Tibial artery (tissue), 4 donors: ENCODE results near the gene SLFNL1.

ENCODE experiments used
- DNase-seq, 2 donors: peaks; one replicate each; pipeline ENCODE4 v3.0.0-alpha.2; 2019
- H3K27ac ChIP-seq, 2 donors: fragments of 200-600 bp; sonication (generic) in 1 of 2; 1 replicate in 1 of 2; 2 replicates in 1 of 2; pipeline ENCODE4 v1.5.1; 2018 to 2019; ENCODE audit warnings: mild to moderate bottlenecking in 1 of 2
- H3K27me3 ChIP-seq, 2 donors: fragments of 200-600 bp; sonication (generic) in 1 of 2; one replicate each; pipeline versions ENCODE4 v1.5.1 to v1.6.0; 2016 to 2019
- H3K36me3 ChIP-seq, 3 donors: fragments of 200-600 bp; sonication (generic) in 2 of 3; one replicate each; pipeline ENCODE4 v1.5.1; 2016 to 2019; ENCODE audit warnings: mild to moderate bottlenecking in 2 of 3
- H3K4me1 ChIP-seq, 4 donors: fragments of 200-600 bp; sonication (generic) in 2 of 4; 1 replicate in 3 of 4; 2 replicates in 1 of 4; pipeline ENCODE4 v1.5.1; 2016 to 2019
- H3K4me3 ChIP-seq, 2 donors: fragments of 200-600 bp; sonication (generic) in 1 of 2; 1 replicate in 1 of 2; 2 replicates in 1 of 2; pipeline ENCODE4 v1.5.1; 2018 to 2019; ENCODE audit warnings: mild to moderate bottlenecking in 2 of 2
- H3K9me3 ChIP-seq, 3 donors: fragments of 200-600 bp; sonication (generic) in 1 of 3; one replicate each; pipeline ENCODE4 v1.5.1; 2016 to 2019
- CTCF ChIP-seq, 2 experiments: fragments of 200-600 bp in 1 of 2; fragments of 450-650 bp in 1 of 2; IDR thresholded peaks; one replicate each; pipeline ENCODE4 v1.5.1; 2017 to 2019; ENCODE audit warnings: antibody characterized with exemption in 2 of 2, mild to moderate bottlenecking in 1 of 2, moderate library complexity in 1 of 2
- intact Hi-C: fragments of 100-400 bp; cut with DNase I; formaldehyde crosslinking; loops from one replicate; pipeline ENCODE4 v1.15.0; 2023; ENCODE audit warnings: low total_unique reads

The SLFNL1 gene

DNA sequence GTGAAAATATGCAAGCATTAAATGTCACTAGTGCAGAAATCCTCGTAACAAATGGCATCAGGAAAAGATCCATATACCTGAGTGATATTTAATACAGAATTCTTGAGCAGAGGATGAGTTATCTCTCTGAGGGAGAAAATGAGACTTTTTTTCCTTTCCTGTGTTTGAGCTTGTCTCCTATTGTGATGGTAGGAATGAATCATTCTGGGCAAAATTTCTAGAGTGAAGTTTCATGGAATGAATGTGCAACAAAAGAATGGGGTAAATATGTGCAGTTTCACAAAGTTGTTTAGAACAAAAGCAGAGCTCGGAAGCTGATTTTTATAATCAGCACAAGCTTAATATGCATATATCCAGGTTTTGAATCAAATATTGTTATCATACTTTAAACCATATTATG lies 37.5 kb downstream of the SLFNL1 start:
- Histone ChIP-seq H3K4me1 (peaks cover 0 to 80% (median 52%) of the 10 kb centered on the region in 4 donors), H3K27ac (peak overlapping the region; percentile 64 to 91), H3K36me3 (peaks cover 30 to 44% (median 30%) of the 10 kb centered on the region in 3 donors), H3K9me3 (no peaks in the 10 kb centered on the region), H3K4me3 (no peak overlapping the region), H3K27me3 (no peaks in the 10 kb centered on the region)
- intact Hi-C loops = no loop called here
- TF ChIP-seq CTCF (IDR thresholded peaks at IDR 0.05) = no peak
- no peak for DNase-seq

DNA sequence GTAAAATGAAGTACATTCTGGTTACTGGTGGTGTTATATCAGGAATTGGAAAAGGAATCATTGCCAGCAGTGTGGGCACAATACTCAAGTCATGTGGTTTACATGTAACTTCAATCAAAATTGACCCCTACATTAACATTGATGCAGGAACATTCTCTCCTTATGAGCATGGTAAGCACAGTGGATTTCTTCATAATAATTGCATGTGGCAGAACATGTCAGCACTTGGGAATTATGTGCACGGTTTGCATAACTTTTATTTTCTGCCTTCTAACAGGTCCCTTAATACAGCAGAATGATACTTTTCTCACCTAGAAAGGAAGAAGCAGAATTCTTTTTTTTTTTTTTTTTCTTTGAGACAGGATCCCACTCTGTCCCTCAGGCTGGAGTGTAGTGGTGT lies 38.2 kb downstream of the SLFNL1 start:
- H3K27ac ChIP-seq = peak overlapping the region; percentile 91 to 97
- H3K4me1 ChIP-seq = peaks cover 0 to 88% (median 54%) of the 10 kb centered on the region in 4 donors
- H3K36me3 ChIP-seq = peaks cover 22 to 37% (median 23%) of the 10 kb centered on the region in 3 donors
- TF ChIP-seq CTCF (IDR thresholded peaks at IDR 0.05) = no peak
- intact Hi-C loops = no loop called here
- no peaks in the 10 kb centered on the region for H3K9me3 ChIP-seq
- H3K4me3 ChIP-seq = peak overlapping the region in 1 of 2 donors; percentile 89
- H3K27me3 ChIP-seq = no peaks in the 10 kb centered on the region
- DNase-seq = no peak

DNA sequence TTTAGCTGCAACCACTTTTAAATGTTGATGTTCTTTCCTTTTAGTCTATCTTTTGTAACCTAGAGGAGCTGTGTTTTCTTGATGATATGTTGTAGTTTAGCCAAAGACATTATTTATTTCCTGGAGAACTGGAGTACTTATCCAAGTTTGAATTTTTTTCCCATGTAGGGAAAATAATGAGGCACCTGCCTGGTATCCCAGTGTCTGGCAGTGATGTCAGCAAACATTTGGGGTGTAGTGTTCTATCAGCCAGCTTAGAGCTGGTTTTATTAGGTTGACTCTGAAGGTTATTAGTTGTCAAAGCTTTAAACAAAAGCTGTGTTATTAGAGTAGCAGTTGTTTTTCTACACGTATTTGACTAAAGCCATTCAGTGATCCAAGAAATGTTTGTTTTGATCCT lies 38.8 kb downstream of the SLFNL1 start:
- intact Hi-C loops = no loop called here
- Histone ChIP-seq H3K4me1 (peaks cover 0 to 90% (median 56%) of the 10 kb centered on the region in 4 donors), H3K36me3 (peaks cover 16 to 31% (median 17%) of the 10 kb centered on the region in 3 donors), H3K27me3 (no peaks in the 10 kb centered on the region), H3K9me3 (no peaks in the 10 kb centered on the region), H3K27ac (peak overlapping the region; percentile 91 to 97), H3K4me3 (peak overlapping the region; percentile 78 to 89)
- DNase-seq = no peak
- TF ChIP-seq CTCF (IDR thresholded peaks at IDR 0.05) = no peak

- no peak for TF ChIP-seq CTCF (IDR thresholded peaks at IDR 0.05)
- Histone ChIP-seq H3K27me3 (no peaks in the 10 kb centered on the region), H3K4me3 (peak overlapping the region; percentile 78 to 89), H3K4me1 (peaks cover 0 to 91% (median 57%) of the 10 kb centered on the region in 4 donors), H3K27ac (peak overlapping the region; percentile 91 to 97), H3K36me3 (peaks cover 8 to 22% (median 9%) of the 10 kb centered on the region in 3 donors), H3K9me3 (no peaks in the 10 kb centered on the region)
- DNase-seq = peak in 1 of 2 donors; percentile 76
- intact Hi-C loops = no loop called here
Measured at GRCh38 chr1:40981691-40982448, 39.7 kb downstream of the SLFNL1 start.

DNA sequence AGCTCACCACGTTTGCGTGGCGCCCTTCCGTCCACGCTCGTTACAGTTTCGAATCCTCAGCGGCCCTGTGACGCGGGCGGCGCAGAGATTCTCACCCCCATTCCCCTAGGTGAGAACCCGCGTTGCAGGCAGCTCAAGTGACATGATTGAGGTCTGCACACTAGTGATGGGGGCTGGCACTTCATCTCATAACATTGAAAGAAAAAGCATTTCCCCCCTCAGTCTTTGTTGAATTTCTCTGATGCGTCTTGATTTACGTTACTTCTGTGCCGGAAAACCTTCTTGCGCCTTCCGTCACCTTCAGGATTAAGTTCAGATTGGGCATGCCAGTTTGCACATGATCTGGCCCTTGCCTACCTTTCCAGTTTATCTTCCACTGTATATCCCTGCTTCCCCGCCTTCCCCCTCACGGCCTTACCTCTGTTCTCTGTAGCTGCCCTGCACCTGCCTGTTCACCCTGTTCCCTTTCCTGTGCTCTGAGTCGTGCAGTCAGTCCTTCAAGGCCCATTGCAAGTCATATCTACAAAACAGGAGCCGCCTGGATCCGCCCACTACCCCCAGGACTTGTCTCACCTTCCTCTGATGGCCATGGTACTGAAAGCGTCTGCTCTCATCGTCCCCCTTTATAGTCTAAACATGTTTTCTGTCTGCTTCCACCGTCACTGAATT lies 40.9 kb downstream of the SLFNL1 start:
- TF ChIP-seq CTCF (IDR thresholded peaks at IDR 0.05) = no peak
- Histone ChIP-seq H3K9me3 (no peaks in the 10 kb centered on the region), H3K36me3 (peaks cover 0 to 11% (median 7%) of the 10 kb centered on the region in 3 donors), H3K27ac (peak overlapping the region; percentile 91 to 97), H3K4me3 (peak overlapping the region; percentile 78 to 89), H3K4me1 (peaks cover 0 to 85% (median 49%) of the 10 kb centered on the region in 4 donors), H3K27me3 (no peaks in the 10 kb centered on the region)
- intact Hi-C loops = no loop called here
- no peak for DNase-seq
